GM18517 (cell line): ENCODE measurements around the gene OR6B2.

Source experiments
- ATAC-seq: cut with Tn5 transposase; IDR thresholded peaks from one replicate; pipeline ENCODE4 v1.9.1; 2021; ENCODE audit warnings: mild to moderate bottlenecking, moderate library complexity; ENCODE audit not compliant: unreplicated experiment

OR6B2 gene

GRCh38 chr2:239983004-239983778, 47.0 kb downstream of the OR6B2 start:
- no peak for ATAC-seq
